HUES64 (cell line): ENCODE measurements around the gene KIR3DL2.
"Not testable (repeated sequence)": the region's sequence is repeated elsewhere in the genome, so short reads cannot be mapped to it uniquely, and the experiment has no call there.

Source experiments
- H3K27ac ChIP-seq: 2 replicates; pipeline ENCODE4 v1.7.0; 2013; ENCODE audit warnings: low read depth, low read length, inconsistent platforms
- H3K27me3 ChIP-seq: 2 replicates; pipeline ENCODE4 v1.6.1; 2013; ENCODE audit warnings: mild to moderate bottlenecking, low read length; ENCODE audit not compliant: insufficient read depth
- H3K36me3 ChIP-seq: 2 replicates; pipeline ENCODE4 v1.6.1; 2013; ENCODE audit warnings: mild to moderate bottlenecking, low read length; ENCODE audit not compliant: insufficient read depth
- H3K4me1 ChIP-seq: 2 replicates; pipeline ENCODE4 v1.6.1; 2013; ENCODE audit warnings: mild to moderate bottlenecking, low read length, moderate library complexity; ENCODE audit not compliant: insufficient read depth
- H3K4me3 ChIP-seq: 2 replicates; pipeline ENCODE4 v1.5.1; 2013; ENCODE audit warnings: mild to moderate bottlenecking, low read length, moderate library complexity
- H3K9ac ChIP-seq: 2 replicates; pipeline ENCODE4 v1.6.1; 2013; ENCODE audit warnings: mild to moderate bottlenecking, low read depth, low read length
- H3K9me3 ChIP-seq: 2 replicates; pipeline ENCODE4 v1.6.1; 2013; ENCODE audit warnings: low read depth, low read length; ENCODE audit not compliant: insufficient read depth
- WGBS: fragments of 150-250, 120-280 bp; methylation state at CpG from one replicate; pipeline ENCODE4 v1.1.7; 2013; ENCODE audit warnings: missing lambda C conversion rate; 5-methylcytosine and 5-hydroxymethylcytosine counted together

Gene KIR3DL2

DNA sequence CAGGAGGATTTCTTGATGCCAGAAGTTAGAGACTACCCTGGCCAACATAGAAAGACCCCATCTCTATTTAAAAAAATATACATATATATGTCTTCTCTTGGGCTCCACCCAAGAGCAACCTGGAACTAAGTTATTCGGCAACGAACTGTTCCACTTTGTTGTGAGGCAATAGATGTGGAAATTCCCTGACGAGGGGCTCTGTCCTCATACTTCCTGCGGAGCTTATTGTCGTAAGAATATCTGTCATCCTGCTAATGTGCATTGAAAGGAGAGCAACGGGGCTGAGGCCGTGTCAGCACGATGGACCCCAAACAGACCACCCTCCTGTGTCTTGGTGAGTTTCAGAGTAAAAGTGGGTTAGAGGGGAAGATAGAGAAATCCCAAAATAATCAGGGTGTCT is 23.7 kb downstream of the KIR3DL2 start, which contains the start of gene FCAR:
Gene FCAR, plus strand, starts transcription at position 246 of the 400 bp plus-strand sequence. Its CDS starts 55 bp downstream, at position 301.
- Histone ChIP-seq H3K9me3 (no peaks in the 10 kb centered on the region), H3K4me1 (no peaks in the 10 kb centered on the region), H3K27me3 (no peaks in the 10 kb centered on the region; the same call in 1 of the 2 replicates), H3K36me3 (no peaks in the 10 kb centered on the region), H3K27ac (no peak within 1 kb of the TSS), H3K4me3 (no peak within 1 kb of the TSS), H3K9ac (no peak within 1 kb of the TSS)
- 77% methylated on average over 8 of the region's 8 CpGs for WGBS

DNA sequence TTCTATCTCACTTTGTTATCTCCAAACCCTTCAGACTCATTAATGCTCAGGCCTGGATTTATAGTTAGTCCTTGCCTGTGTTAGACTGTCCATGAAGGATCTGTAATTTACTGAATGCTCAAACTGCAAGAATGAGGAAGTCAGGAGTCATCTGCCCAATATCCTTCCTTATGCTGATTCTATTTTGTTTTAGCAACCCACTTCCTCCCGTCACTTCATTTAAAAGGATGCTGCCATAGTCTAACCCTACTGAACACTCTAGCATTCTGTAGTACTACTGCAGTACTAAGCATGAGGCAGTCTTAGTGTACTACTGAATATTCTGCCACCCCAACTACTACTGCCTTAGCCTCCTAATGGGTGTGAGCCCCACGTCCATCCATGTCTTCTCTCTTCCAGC is 25.3 kb downstream of the KIR3DL2 start:
- no peak overlapping the region for H3K9ac ChIP-seq
- no peaks in the 10 kb centered on the region for H3K36me3 ChIP-seq
- H3K27me3 ChIP-seq, result no peaks in the 10 kb centered on the region; the same call in 1 of the 2 replicates
- H3K4me3 ChIP-seq, result no peak overlapping the region
- no peak overlapping the region for H3K27ac ChIP-seq
- WGBS, result 55% methylated on average over 2 of the region's 2 CpGs
- H3K9me3 ChIP-seq, result no peaks in the 10 kb centered on the region
- no peaks in the 10 kb centered on the region for H3K4me1 ChIP-seq

DNA sequence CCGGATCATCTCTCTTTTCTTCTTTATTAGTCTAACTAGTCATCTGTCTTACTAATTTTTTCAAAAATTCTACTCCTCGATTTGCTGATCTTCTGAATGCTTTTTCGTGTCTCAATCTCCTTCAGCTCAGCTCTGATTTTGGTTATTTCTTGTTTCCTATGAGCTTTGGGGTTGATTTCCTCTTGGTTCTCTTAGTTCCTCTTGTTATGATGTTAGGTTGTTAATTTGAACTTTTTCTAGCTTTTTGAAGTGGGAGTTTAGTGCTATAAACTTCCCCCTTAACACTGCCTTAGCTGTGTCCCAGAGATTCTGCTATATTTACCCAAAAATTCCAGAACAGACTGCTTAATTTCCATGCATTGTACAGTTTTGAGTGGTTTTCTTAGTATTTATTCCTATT is 27.2 kb downstream of the KIR3DL2 start:
- Histone ChIP-seq H3K4me3 (no peak overlapping the region), H3K27me3 (no peaks in the 10 kb centered on the region; the same call in 1 of the 2 replicates), H3K9ac (no peak overlapping the region), H3K4me1 (no peaks in the 10 kb centered on the region), H3K36me3 (no peaks in the 10 kb centered on the region), H3K9me3 (no peaks in the 10 kb centered on the region), H3K27ac (no peak overlapping the region)
- 90% methylated on average over 3 of the region's 3 CpGs for WGBS

DNA sequence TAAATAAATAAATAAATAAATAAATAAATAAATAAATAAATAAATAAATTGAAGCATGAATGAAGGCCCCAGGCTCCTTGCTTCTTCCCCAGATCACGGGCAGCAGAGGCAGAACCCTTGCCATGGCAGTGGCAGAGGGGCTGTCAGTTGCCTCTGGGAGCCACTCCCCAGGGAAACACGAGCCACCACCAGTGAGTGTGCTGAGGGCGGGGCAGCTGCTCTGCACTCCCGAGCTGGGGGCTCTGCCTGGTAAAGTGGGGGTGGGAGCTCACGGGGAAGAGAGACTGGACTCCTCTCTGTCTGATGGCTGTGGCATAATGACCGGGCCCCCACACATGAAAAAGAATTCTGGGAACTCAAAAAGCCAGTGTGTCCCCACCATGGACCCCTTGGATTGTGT is 31.6 kb downstream of the KIR3DL2 start:
- H3K36me3 ChIP-seq, result no peaks in the 10 kb centered on the region
- no peak overlapping the region for H3K4me3 ChIP-seq
- no peaks in the 10 kb centered on the region for H3K27me3 ChIP-seq
- H3K9me3 ChIP-seq, result no peaks in the 10 kb centered on the region
- H3K4me1 ChIP-seq, result no peaks in the 10 kb centered on the region
- H3K9ac ChIP-seq, result no peak overlapping the region
- H3K27ac ChIP-seq, result no peak overlapping the region
- 87% methylated on average over 6 of the region's 6 CpGs for WGBS

DNA sequence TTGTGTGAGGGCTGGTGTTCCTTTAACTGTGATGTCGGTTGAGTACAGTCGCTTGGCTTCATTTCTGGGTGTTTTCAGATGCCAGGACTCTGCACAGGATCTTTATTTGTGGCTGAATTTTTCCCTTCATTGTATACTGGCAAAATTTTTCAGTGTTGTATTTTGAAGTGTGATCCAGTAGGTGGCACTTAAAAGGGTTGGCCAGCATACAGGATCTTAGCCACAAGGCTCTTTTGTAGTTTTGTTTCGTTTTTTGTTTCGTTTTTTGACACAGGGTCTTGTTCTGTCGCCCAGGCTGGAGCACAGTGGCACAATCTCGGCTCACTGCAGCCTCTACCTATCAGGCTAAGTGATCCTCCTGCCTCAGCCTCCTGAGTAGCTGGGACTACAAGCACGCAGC is 32.5 kb downstream of the KIR3DL2 start:
- no peaks in the 10 kb centered on the region for H3K9me3 ChIP-seq
- no peaks in the 10 kb centered on the region for H3K4me1 ChIP-seq
- no peak overlapping the region for H3K4me3 ChIP-seq
- 95% methylated on average over 7 of the region's 7 CpGs for WGBS
- H3K9ac ChIP-seq, result no peak overlapping the region
- no peak overlapping the region for H3K27ac ChIP-seq
- no peaks in the 10 kb centered on the region for H3K36me3 ChIP-seq
- H3K27me3 ChIP-seq, result no peaks in the 10 kb centered on the region

DNA sequence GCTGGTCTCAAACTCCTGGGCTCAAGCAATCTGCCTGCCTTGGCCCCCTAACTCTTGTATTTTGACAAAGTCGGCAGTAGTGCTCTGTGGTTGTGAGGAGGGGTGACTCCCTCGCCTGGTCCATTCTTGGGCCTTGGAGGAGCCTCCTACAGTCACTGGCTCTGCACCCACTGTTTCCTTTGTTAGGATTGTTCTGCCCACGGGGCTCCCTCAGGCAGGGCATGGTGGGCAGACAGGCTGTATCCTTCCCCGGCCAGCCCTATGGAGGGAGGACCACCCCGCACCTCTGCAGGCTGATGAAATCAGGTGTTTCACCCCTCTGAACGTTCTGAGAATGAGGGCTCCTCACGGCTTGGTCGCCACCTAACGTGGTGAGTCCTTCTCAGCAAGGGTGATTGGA is 33.0 kb downstream of the KIR3DL2 start:
- no peak overlapping the region for H3K9ac ChIP-seq
- no peak overlapping the region for H3K27ac ChIP-seq

DNA sequence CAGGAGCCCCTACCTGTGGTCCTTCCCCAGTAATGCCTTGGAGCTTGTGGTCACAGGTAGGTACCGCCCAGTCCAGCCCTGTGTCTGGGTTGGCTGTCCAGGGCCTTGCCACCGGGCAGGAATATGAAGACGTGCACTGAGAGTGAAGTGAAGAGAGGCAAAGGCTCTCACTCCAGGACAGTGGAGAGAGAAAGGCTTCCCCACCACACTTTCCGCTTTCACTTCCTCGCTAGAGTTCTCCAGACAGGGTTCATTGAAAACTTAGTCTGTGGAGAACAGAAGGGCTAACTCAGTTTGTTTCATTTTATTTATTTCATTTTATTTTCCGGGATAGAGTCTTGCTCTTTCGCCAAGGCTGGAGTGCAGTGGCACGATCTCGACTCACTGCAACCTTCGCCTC is 38.0 kb downstream of the KIR3DL2 start:
- H3K27me3 ChIP-seq, result no peaks in the 10 kb centered on the region
- peaks cover 2% of the 10 kb centered on the region for H3K4me1 ChIP-seq
- no peak overlapping the region for H3K9ac ChIP-seq
- no peak overlapping the region for H3K4me3 ChIP-seq
- no peaks in the 10 kb centered on the region for H3K9me3 ChIP-seq
- 97% methylated on average over 9 of the region's 10 CpGs for WGBS
- H3K27ac ChIP-seq, result no peak overlapping the region
- no peaks in the 10 kb centered on the region for H3K36me3 ChIP-seq

More for the DNA sequence above, 33.0 kb downstream of the KIR3DL2 start:
- no peak overlapping the region for H3K4me3 ChIP-seq
- no peaks in the 10 kb centered on the region for H3K27me3 ChIP-seq
- no peaks in the 10 kb centered on the region for H3K9me3 ChIP-seq
- H3K36me3 ChIP-seq, result no peaks in the 10 kb centered on the region
- 93% methylated on average over 9 of the region's 9 CpGs for WGBS
- no peaks in the 10 kb centered on the region for H3K4me1 ChIP-seq

DNA sequence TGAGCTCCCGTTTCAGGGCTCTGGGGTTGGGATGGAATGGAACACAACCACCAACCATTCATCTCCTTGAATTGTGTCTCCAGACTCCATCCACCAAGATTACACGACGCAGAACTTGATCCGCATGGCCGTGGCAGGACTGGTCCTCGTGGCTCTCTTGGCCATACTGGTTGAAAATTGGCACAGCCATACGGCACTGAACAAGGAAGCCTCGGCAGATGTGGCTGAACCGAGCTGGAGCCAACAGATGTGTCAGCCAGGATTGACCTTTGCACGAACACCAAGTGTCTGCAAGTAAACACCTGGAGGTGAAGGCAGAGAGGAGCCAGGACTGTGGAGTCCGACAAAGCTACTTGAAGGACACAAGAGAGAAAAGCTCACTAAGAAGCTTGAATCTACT is 39.3 kb downstream of the KIR3DL2 start:
- Histone ChIP-seq H3K9ac (no peak overlapping the region), H3K27me3 (no peaks in the 10 kb centered on the region), H3K4me3 (no peak overlapping the region), H3K36me3 (no peaks in the 10 kb centered on the region), H3K27ac (no peak overlapping the region), H3K9me3 (no peaks in the 10 kb centered on the region), H3K4me1 (peaks cover 4% of the 10 kb centered on the region)
- WGBS, result 97% methylated on average over 11 of the region's 11 CpGs

DNA sequence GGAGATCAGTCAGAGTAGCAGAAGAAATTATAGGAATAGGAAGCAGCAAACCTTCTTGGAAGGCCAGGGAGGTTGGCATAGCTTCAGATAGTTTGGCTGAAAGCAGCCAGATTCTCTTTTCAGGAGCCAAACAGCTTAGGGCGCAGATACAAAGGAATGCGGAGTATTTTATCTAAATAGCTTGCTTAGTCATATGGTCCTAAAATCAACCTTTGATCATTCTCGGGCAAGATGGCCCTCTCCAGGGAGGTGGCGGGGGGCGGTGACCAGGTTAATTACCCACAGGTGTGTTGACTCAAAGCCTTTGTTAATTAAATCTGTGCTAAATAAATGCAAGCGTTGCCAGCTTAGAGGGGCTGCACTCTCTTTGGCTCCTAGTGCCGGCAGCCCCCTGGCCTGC is 43.2 kb downstream of the KIR3DL2 start:
- WGBS, result 30% methylated on average over 7 of the region's 7 CpGs
- Histone ChIP-seq H3K27me3 (no peaks in the 10 kb centered on the region), H3K27ac (peak overlapping the region; percentile 94), H3K9me3 (no peaks in the 10 kb centered on the region), H3K4me3 (peak overlapping the region; percentile 32), H3K9ac (peak overlapping the region; percentile 70; the same call in 1 of the 2 replicates), H3K4me1 (peaks cover 8% of the 10 kb centered on the region), H3K36me3 (no peaks in the 10 kb centered on the region)

DNA sequence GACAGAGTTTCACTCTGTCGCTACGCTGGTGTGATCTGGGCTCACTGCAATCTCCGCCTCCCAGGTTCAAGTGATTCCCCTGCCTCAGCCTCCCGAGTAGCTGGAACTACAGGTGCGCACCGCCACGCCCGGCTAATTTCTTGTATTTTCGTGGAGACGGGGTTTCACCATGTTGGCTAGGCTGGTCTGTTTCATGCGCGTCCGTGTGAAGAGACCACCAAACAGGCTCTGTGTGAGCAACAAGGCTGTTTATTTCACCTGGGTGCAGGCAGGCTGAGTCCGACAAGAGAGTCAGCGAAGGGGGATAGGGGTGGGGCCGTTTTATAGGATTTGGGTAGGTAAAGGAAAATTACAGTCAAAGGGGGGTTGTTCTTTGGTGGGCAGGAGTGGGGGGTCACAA is 43.9 kb downstream of the KIR3DL2 start:
- H3K36me3 ChIP-seq, H3K4me1 ChIP-seq, H3K27me3 ChIP-seq, H3K9me3 ChIP-seq: not testable (repeated sequence)
- Histone ChIP-seq H3K4me3 (peak overlapping the region; percentile 32), H3K27ac (peak overlapping the region; percentile 82; the same call in 1 of the 2 replicates), H3K9ac (peak overlapping the region; percentile 70; the same call in 1 of the 2 replicates)
- WGBS, result 77% methylated on average over 16 of the region's 16 CpGs

DNA sequence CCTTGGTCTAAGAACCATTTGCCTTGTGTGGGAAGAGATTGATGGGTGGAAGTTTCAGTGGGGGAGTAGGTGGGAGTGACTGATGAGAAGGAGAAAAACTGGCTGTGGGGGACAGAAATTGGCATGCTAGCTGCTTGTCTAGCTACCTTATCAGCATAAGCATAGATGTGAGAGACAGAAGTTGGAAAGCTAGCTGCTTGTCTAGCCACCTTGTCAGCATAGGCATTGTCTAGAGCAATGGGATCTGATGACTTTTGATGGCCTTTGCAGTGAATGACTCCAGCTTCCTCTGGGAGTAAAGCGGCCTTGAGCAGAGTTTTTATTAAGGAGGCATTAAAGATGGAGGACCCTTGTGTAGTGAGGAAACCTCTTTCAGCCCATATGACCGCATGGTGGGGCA is 45.8 kb downstream of the KIR3DL2 start:
- H3K4me3 ChIP-seq, result no peak overlapping the region
- H3K27me3 ChIP-seq, result no peaks in the 10 kb centered on the region
- no peaks in the 10 kb centered on the region for H3K36me3 ChIP-seq
- H3K9me3 ChIP-seq, result no peaks in the 10 kb centered on the region
- peaks cover 8% of the 10 kb centered on the region for H3K4me1 ChIP-seq
- WGBS, result 80% methylated on average over 2 of the region's 2 CpGs
- H3K9ac ChIP-seq, result no peak overlapping the region
- H3K27ac ChIP-seq, result no peak overlapping the region

DNA sequence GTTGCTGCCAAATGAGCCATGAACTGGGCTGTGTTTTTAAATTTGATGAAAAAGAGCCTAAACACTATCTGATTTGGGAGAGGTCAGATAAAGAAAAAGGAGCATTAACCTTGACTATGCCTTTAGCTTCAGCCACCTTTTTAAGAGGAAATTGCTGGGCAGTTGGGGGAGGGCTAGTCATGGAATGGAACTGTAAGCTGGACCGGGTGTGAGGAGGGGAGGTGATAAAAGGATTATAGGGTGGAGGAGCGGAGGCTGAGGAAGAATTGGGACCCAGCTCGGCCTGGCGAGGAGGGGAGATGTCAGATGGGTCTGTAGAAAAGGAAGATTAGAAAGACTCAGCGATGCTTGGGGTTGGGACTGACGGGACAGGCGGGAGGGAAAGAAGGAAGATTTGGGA is 48.4 kb downstream of the KIR3DL2 start:
- not testable (repeated sequence) for H3K27me3 ChIP-seq, H3K36me3 ChIP-seq, H3K9me3 ChIP-seq, H3K4me1 ChIP-seq, H3K27ac ChIP-seq, H3K4me3 ChIP-seq, H3K9ac ChIP-seq
- WGBS, result 84% methylated on average over 7 of the region's 7 CpGs
